ENCODE data around the gene DLK1. TPM values are rescaled to one million over a fixed set of nuclear protein-coding genes. Genes with fewer than 3 reads are reported as not detected.

Gene DLK1
- total RNA-seq, 2 experiments from 2014 or later: not detected

- Histone ChIP-seq H3K4me2 (ENCODE audit: low read length) (no peak overlapping the region), H3K9me3 (ENCODE audit: low read length) (no peaks in the 10 kb centered on the region), H4K20me1 (ENCODE audit: insufficient read depth, low read length) (no peaks in the 10 kb centered on the region), H2AFZ (ENCODE audit: low read length) (no peak overlapping the region), H3K9me2 (ENCODE audit: insufficient read depth, low read length) (no peaks in the 10 kb centered on the region), H3K79me2 (ENCODE audit: insufficient read depth, low read depth, low read length) (no peaks in the 10 kb centered on the region), H3K36me3 (ENCODE audit: insufficient read depth, low read length) (no peaks in the 10 kb centered on the region), H3K4me1 (ENCODE audit: insufficient read depth, low read length, poor library complexity, severe bottlenecking) (no peaks in the 10 kb centered on the region), H3K27ac (ENCODE audit: low read depth, low read length, poor library complexity, severe bottlenecking) (no peak overlapping the region), H3K4me3 (ENCODE audit: low read depth, low read length, poor library complexity, severe bottlenecking) (no peak overlapping the region)
- BruUV-seq (replicated peaks): no TSS peak
- CTCF ChIA-PET (ENCODE audit: unreplicated experiment): no interaction called here
- intact Hi-C loops (cut with micrococcal nuclease; ENCODE audit: unreplicated experiment): no loop called here
- TF ChIP-seq CTCF (conservative IDR thresholded peaks at IDR 0.05; ENCODE audit: low read length) (no peak), EZH2phosphoT487 (IDR thresholded peaks at IDR 0.05; ENCODE audit: borderline replicate concordance, low read depth, low read length) (no peak)
- POLR2A ChIA-PET: no interaction called here
- no peak for DNase-seq (ENCODE audit: low spot score)
Observed at GRCh38 chr14:100683578-100683977, 43.1 kb upstream of the DLK1 start.

DNA sequence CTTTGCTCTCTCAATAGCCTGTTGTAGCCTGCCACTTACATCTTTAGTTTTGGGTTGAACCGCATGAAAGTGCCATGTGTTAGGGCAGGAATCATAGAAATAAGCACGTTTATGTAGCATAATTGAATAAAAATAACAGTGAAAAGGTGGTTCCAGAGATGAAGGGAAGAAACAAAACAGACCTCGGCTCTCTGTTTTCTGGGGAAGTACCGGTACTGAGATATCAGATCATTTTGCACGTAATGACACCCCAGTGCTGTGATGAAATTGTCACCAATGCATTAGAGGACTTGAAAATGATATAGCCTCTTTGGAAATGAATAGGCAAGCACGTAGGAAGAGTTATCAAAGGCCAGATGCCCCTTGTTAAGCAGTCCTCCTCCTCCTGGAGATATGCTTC is 42.5 kb upstream of the DLK1 start:
- Histone ChIP-seq H2AFZ (ENCODE audit: low read length) (no peak overlapping the region), H3K4me3 (ENCODE audit: low read depth, low read length, poor library complexity, severe bottlenecking) (no peak overlapping the region), H3K9me3 (ENCODE audit: low read length) (no peaks in the 10 kb centered on the region), H3K9me2 (ENCODE audit: insufficient read depth, low read length) (no peaks in the 10 kb centered on the region), H3K4me2 (ENCODE audit: low read length) (no peak overlapping the region), H3K79me2 (ENCODE audit: insufficient read depth, low read depth, low read length) (no peaks in the 10 kb centered on the region), H3K4me1 (ENCODE audit: insufficient read depth, low read length, poor library complexity, severe bottlenecking) (no peaks in the 10 kb centered on the region), H3K27ac (ENCODE audit: low read depth, low read length, poor library complexity, severe bottlenecking) (no peak overlapping the region), H4K20me1 (ENCODE audit: insufficient read depth, low read length) (no peaks in the 10 kb centered on the region), H3K36me3 (ENCODE audit: insufficient read depth, low read length) (no peaks in the 10 kb centered on the region)
- TF ChIP-seq EZH2phosphoT487 (IDR thresholded peaks at IDR 0.05; ENCODE audit: borderline replicate concordance, low read depth, low read length): no peak
- TF ChIP-seq CTCF (conservative IDR thresholded peaks at IDR 0.05; ENCODE audit: low read length): no peak
- no TSS peak for BruUV-seq (replicated peaks)
- ChIA-PET POLR2A (interaction anchor here (0.6 kb wide), 1 partner anchor 214 kb away, joined by 3 read pairs; no protein-coding TSS in a partner anchor), CTCF (ENCODE audit: unreplicated experiment) (no interaction called here)
- no peak for DNase-seq (ENCODE audit: low spot score)
- intact Hi-C loops (cut with micrococcal nuclease; ENCODE audit: unreplicated experiment): no loop called here

- ChIA-PET POLR2A (interaction anchor here (0.6 kb wide), 1 partner anchor 213 kb away, joined by 3 read pairs; no protein-coding TSS in a partner anchor), CTCF (ENCODE audit: unreplicated experiment) (no interaction called here)
- no peak for DNase-seq (ENCODE audit: low spot score)
- Histone ChIP-seq H4K20me1 (ENCODE audit: insufficient read depth, low read length) (no peaks in the 10 kb centered on the region), H3K27ac (ENCODE audit: low read depth, low read length, poor library complexity, severe bottlenecking) (no peak overlapping the region), H3K4me1 (ENCODE audit: insufficient read depth, low read length, poor library complexity, severe bottlenecking) (no peaks in the 10 kb centered on the region), H3K4me2 (ENCODE audit: low read length) (no peak overlapping the region), H3K9me3 (ENCODE audit: low read length) (no peaks in the 10 kb centered on the region), H3K36me3 (ENCODE audit: insufficient read depth, low read length) (no peaks in the 10 kb centered on the region), H3K4me3 (ENCODE audit: low read depth, low read length, poor library complexity, severe bottlenecking) (no peak overlapping the region), H3K9me2 (ENCODE audit: insufficient read depth, low read length) (no peaks in the 10 kb centered on the region), H3K79me2 (ENCODE audit: insufficient read depth, low read depth, low read length) (no peaks in the 10 kb centered on the region), H2AFZ (ENCODE audit: low read length) (no peak overlapping the region)
- no peak for TF ChIP-seq EZH2phosphoT487 (IDR thresholded peaks at IDR 0.05; ENCODE audit: borderline replicate concordance, low read depth, low read length)
- no peak for TF ChIP-seq CTCF (conservative IDR thresholded peaks at IDR 0.05; ENCODE audit: low read length)
- BruUV-seq (replicated peaks): no TSS peak
- intact Hi-C loops (cut with micrococcal nuclease; ENCODE audit: unreplicated experiment): no loop called here
Observed at GRCh38 chr14:100684961-100685360, 41.7 kb upstream of the DLK1 start.

Measured in OCI-LY7 (cell line).